MCF 10A (cell line): ENCODE data around the gene TBC1D19. TPM values are rescaled to one million over a fixed set of nuclear protein-coding genes. Genes with fewer than 3 reads are reported as not detected.

Source experiments
- BruUV-seq: library from RNA; stranded (reverse); fragments of 400-500 nt; replicated peaks from 2 replicates; lab custom pipeline; 2021; lab: Mats Ljungman, UMichigan
- CTCF ChIA-PET: fragments of 300-600 bp; sonication (Branson Sonifier 250); formaldehyde crosslinking; extraction: SDS; loops from one replicate; lab custom pipeline; 2021; ENCODE audit warnings: antibody characterized with exemption, inconsistent platforms; lab: Yijun Ruan, JAX
- POLR2A ChIA-PET: fragments of 300-600, 350-650 bp; sonication (Branson Sonifier 250); formaldehyde crosslinking; extraction: SDS; loops from one replicate; lab custom pipeline; 2020; ENCODE audit warnings: antibody characterized with exemption, inconsistent platforms; lab: Yijun Ruan, JAX
- DNase-seq: peaks from one replicate; pipeline ENCODE4 v3.0.0-alpha.2; 2018; ENCODE audit not compliant: unreplicated experiment
- H3K27ac Mint-ChIP-seq: one replicate; pipeline ENCODE4 v1.8.0; 2022; ENCODE audit warnings: mild to moderate bottlenecking, low read depth, mixed read lengths; ENCODE audit not compliant: unreplicated experiment
- H3K27me3 Mint-ChIP-seq: one replicate; pipeline ENCODE4 v1.8.0; 2022; ENCODE audit warnings: mixed read lengths; ENCODE audit not compliant: insufficient read depth, unreplicated experiment
- H3K36me3 Mint-ChIP-seq: one replicate; pipeline ENCODE4 v1.8.0; 2022; ENCODE audit warnings: mild to moderate bottlenecking, moderate library complexity, mixed read lengths; ENCODE audit not compliant: insufficient read depth, unreplicated experiment
- H3K4me1 Mint-ChIP-seq: one replicate; pipeline ENCODE4 v1.8.0; 2022; ENCODE audit warnings: mixed read lengths; ENCODE audit not compliant: insufficient read depth, unreplicated experiment
- H3K4me3 Mint-ChIP-seq: one replicate; pipeline ENCODE4 v1.8.0; 2022; ENCODE audit warnings: mild to moderate bottlenecking, moderate library complexity, mixed read lengths; ENCODE audit not compliant: unreplicated experiment
- H3K9me3 Mint-ChIP-seq: one replicate; pipeline ENCODE4 v1.8.0; 2022; ENCODE audit warnings: mixed read lengths; ENCODE audit not compliant: unreplicated experiment
- intact Hi-C: fragments of 100-400 bp; cut with micrococcal nuclease; formaldehyde crosslinking; loops from 2 replicates; pipeline ENCODE4 v1.14.1; 2022
- total RNA-seq: library from RNA; stranded (reverse); gene quantifications from 2 replicates; pipeline ENCODE4 v1.2.3, GENCODE V29; 2022
- TF ChIP-seq, protein P1 (sequence below): fragments of 200-600 bp; IDR thresholded peaks from one replicate; pipeline ENCODE4 v1.8.0; 2022; ENCODE audit warnings: antibody characterized with exemption, mild to moderate bottlenecking; ENCODE audit not compliant: unreplicated experiment

The TBC1D19 gene
- total RNA-seq, 1 experiment from 2014 or later, result 9.6 TPM

DNA sequence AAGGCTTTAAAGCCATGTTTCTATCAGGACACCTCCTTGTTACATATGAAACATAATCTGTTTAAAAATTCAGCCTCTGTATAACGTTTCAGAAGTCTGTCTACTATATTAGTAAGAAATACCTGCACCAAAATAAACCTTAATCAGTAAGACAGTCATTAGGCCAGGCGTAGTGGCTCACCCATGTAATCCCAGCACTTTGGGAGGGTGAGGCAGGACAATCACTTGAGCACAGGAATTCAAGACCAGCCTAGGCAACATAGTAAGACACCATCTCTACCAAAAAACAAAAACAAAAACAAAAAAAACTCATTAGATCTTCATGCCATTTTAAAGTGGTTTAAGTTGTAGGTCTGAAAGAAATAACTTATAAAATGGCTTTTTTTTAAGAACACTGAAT is 169.3 kb downstream of the TBC1D19 start:
- POLR2A ChIA-PET, result interaction anchor here (1.0 kb wide), 1 partner anchor 17 kb away, joined by 3 read pairs; no protein-coding TSS in a partner anchor

GRCh38 chr4:26753617-26754016 is 169.7 kb downstream of the TBC1D19 start:
- no peaks in the 10 kb centered on the region for H3K9me3 Mint-ChIP-seq
- no peak for DNase-seq
- peaks cover 21% of the 10 kb centered on the region for H3K36me3 Mint-ChIP-seq
- intact Hi-C loops, result no loop called here
- H3K4me3 Mint-ChIP-seq, result no peak overlapping the region
- H3K27ac Mint-ChIP-seq, result no peak overlapping the region
- H3K4me1 Mint-ChIP-seq, result peaks cover under 1% of the 10 kb centered on the region
- CTCF ChIA-PET, result no interaction called here
- H3K27me3 Mint-ChIP-seq, result no peaks in the 10 kb centered on the region
- POLR2A ChIA-PET, result no interaction called here
- no TSS peak for BruUV-seq
- TF ChIP-seq, protein P1, sequence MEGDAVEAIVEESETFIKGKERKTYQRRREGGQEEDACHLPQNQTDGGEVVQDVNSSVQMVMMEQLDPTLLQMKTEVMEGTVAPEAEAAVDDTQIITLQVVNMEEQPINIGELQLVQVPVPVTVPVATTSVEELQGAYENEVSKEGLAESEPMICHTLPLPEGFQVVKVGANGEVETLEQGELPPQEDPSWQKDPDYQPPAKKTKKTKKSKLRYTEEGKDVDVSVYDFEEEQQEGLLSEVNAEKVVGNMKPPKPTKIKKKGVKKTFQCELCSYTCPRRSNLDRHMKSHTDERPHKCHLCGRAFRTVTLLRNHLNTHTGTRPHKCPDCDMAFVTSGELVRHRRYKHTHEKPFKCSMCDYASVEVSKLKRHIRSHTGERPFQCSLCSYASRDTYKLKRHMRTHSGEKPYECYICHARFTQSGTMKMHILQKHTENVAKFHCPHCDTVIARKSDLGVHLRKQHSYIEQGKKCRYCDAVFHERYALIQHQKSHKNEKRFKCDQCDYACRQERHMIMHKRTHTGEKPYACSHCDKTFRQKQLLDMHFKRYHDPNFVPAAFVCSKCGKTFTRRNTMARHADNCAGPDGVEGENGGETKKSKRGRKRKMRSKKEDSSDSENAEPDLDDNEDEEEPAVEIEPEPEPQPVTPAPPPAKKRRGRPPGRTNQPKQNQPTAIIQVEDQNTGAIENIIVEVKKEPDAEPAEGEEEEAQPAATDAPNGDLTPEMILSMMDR, result no peak

More for the DNA sequence above, 169.3 kb downstream of the TBC1D19 start:
- Mint-ChIP-seq H3K36me3 (peaks cover 22% of the 10 kb centered on the region), H3K27ac (no peak overlapping the region), H3K27me3 (no peaks in the 10 kb centered on the region), H3K4me3 (no peak overlapping the region), H3K4me1 (no peaks in the 10 kb centered on the region), H3K9me3 (no peaks in the 10 kb centered on the region)
- BruUV-seq, result no TSS peak
- TF ChIP-seq, protein P1, result no peak
- DNase-seq, result no peak
- CTCF ChIA-PET, result interaction anchor here (0.9 kb wide), 1 partner anchor 29 kb away, joined by 3 read pairs; no protein-coding TSS in a partner anchor
- intact Hi-C loops, result no loop called here

DNA sequence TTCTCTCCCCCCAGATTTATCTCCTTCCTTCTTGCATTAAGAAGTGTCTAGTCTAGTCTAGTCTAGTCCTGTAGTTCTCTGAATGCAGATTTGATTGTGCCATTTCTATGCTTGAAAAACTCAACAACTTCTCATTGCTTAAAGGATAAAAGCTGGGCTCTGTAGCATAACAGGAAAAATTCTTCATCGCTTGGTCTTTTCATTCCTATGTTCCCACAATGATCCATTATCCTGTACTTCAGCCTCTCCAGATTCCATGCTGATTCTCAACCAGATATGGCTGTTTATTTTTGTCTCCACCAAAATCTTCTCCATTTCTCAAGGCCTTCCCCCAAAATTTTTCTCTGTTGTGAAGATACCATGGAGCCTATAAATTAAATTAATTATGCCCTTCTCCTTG is 173.9 kb downstream of the TBC1D19 start:
- BruUV-seq, result no TSS peak
- intact Hi-C loops, result no loop called here
- Mint-ChIP-seq H3K36me3 (peaks cover 7% of the 10 kb centered on the region), H3K27ac (no peak overlapping the region), H3K9me3 (no peaks in the 10 kb centered on the region), H3K27me3 (no peaks in the 10 kb centered on the region), H3K4me3 (no peak overlapping the region), H3K4me1 (peaks cover 5% of the 10 kb centered on the region)
- POLR2A ChIA-PET, result interaction anchor here (0.7 to 1.1 kb wide), 3 partner anchors 13 to 289 kb away, joined by 3 read pairs; no protein-coding TSS in a partner anchor
- no peak for DNase-seq
- CTCF ChIA-PET, result interaction anchor here (0.6 to 0.7 kb wide), 2 partner anchors 744 to 774 kb away, joined by 3 read pairs; no protein-coding TSS in a partner anchor
- TF ChIP-seq, protein P1, result no peak

- H3K9me3 Mint-ChIP-seq, result no peaks in the 10 kb centered on the region
- no TSS peak for BruUV-seq
- TF ChIP-seq, protein P1, result no peak
- DNase-seq, result no peak
- ChIA-PET CTCF (no interaction called here), POLR2A (no interaction called here)
- peaks cover 5% of the 10 kb centered on the region for H3K4me1 Mint-ChIP-seq
- intact Hi-C loops, result no loop called here
- H3K27me3 Mint-ChIP-seq, result no peaks in the 10 kb centered on the region
- H3K36me3 Mint-ChIP-seq, result peaks cover 5% of the 10 kb centered on the region
- H3K4me3 Mint-ChIP-seq, result no peak overlapping the region
- no peak overlapping the region for H3K27ac Mint-ChIP-seq
Measured at GRCh38 chr4:26758899-26759298, 175.0 kb downstream of the TBC1D19 start.
